WTC11 (cell line): ENCODE results near the gene STRN. TPM values are rescaled to one million over a fixed set of nuclear protein-coding genes. Genes with fewer than 3 reads are reported as not detected.

Experiments used
- ATAC-seq: fragments of 200-7000 bp; cut with Tn5 transposase; 2 replicates; pipeline ENCODE4 v1.10.0; 2021; ENCODE audit warnings: mild to moderate bottlenecking, moderate library complexity
- CTCF ChIA-PET: fragments of 300-600 bp; sonication (Branson Sonifier 250); formaldehyde crosslinking; loops from one replicate; lab custom pipeline; 2021; ENCODE audit warnings: antibody characterized with exemption; lab: Charles Lee
- POLR2A ChIA-PET: fragments of 350-600 bp; sonication (Branson Sonifier 250); formaldehyde crosslinking; loops from one replicate; lab custom pipeline; 2021; ENCODE audit warnings: antibody characterized with exemption; lab: Charles Lee
- DNase-seq: peaks from one replicate; pipeline ENCODE4 v3.0.0; 2021; ENCODE audit warnings: low spot score
- H3K27ac Mint-ChIP-seq: 2 replicates; pipeline ENCODE4 v1.8.0; 2021; ENCODE audit warnings: mixed read lengths
- H3K27me3 Mint-ChIP-seq: 2 replicates; pipeline ENCODE4 v1.8.0; 2021; ENCODE audit warnings: low read depth, mild to moderate bottlenecking, moderate library complexity, mixed read lengths
- H3K36me3 Mint-ChIP-seq: 2 replicates; pipeline ENCODE4 v1.8.0; 2021; ENCODE audit warnings: mixed read lengths
- H3K4me1 Mint-ChIP-seq: 2 replicates; pipeline ENCODE4 v1.8.0; 2022; ENCODE audit warnings: mixed read lengths
- H3K4me3 Mint-ChIP-seq: 2 replicates; pipeline ENCODE4 v1.8.0; 2021; ENCODE audit warnings: mild to moderate bottlenecking, moderate library complexity, mixed read lengths
- H3K9me3 Mint-ChIP-seq: 2 replicates; pipeline ENCODE4 v1.8.0; 2021; ENCODE audit warnings: mixed read lengths
- CBFB ChIP-seq: sonication (generic); formaldehyde crosslinking; IDR thresholded peaks from 2 replicates; pipeline ENCODE4 v1.8.1; 2022; ENCODE audit warnings: mild to moderate bottlenecking, low read depth, missing genetic modification reagents
- E2F4 ChIP-seq: sonication (generic); formaldehyde crosslinking; IDR thresholded peaks from 2 replicates; pipeline ENCODE4 v1.8.1; 2022; ENCODE audit warnings: low read depth, mild to moderate bottlenecking, moderate library complexity, missing genetic modification reagents, borderline replicate concordance
- E2F5 ChIP-seq: sonication (generic); formaldehyde crosslinking; IDR thresholded peaks from 2 replicates; pipeline ENCODE4 v1.8.1; 2022; ENCODE audit warnings: mild to moderate bottlenecking, moderate library complexity, missing genetic modification reagents
- ESRRA ChIP-seq: sonication (generic); formaldehyde crosslinking; IDR thresholded peaks from 2 replicates; pipeline ENCODE4 v1.8.1; 2022; ENCODE audit warnings: mild to moderate bottlenecking, missing genetic modification reagents, borderline replicate concordance
- ETV6 ChIP-seq: sonication (generic); formaldehyde crosslinking; IDR thresholded peaks from 2 replicates; pipeline ENCODE4 v1.8.1; 2022; ENCODE audit warnings: mild to moderate bottlenecking, missing genetic modification reagents
- FOXK1 ChIP-seq: sonication (generic); formaldehyde crosslinking; IDR thresholded peaks from 2 replicates; pipeline ENCODE4 v1.8.0; 2022; ENCODE audit warnings: mild to moderate bottlenecking, moderate library complexity, missing genetic modification reagents
- FOXP4 ChIP-seq: sonication (generic); formaldehyde crosslinking; IDR thresholded peaks from 2 replicates; pipeline ENCODE4 v1.8.0; 2022; ENCODE audit warnings: mild to moderate bottlenecking, missing genetic modification reagents
- HMGA2 ChIP-seq: fragments of 250-450 bp; sonication (Bioruptor Pico); IDR thresholded peaks from 2 replicates; pipeline ENCODE4 v1.4.0; 2021; ENCODE audit warnings: mild to moderate bottlenecking, moderate library complexity
- JUN ChIP-seq: sonication (generic); formaldehyde crosslinking; IDR thresholded peaks from 2 replicates; pipeline ENCODE4 v1.8.0; 2023; ENCODE audit warnings: mild to moderate bottlenecking, missing genetic modification reagents
- MAX ChIP-seq: sonication (generic); formaldehyde crosslinking; IDR thresholded peaks from 2 replicates; pipeline ENCODE4 v1.8.0; 2022; ENCODE audit warnings: mild to moderate bottlenecking, missing genetic modification reagents
- MYBL2 ChIP-seq: sonication (generic); formaldehyde crosslinking; IDR thresholded peaks from 2 replicates; pipeline ENCODE4 v1.8.1; 2023; ENCODE audit warnings: mild to moderate bottlenecking, moderate library complexity, missing genetic modification reagents
- NFE2L1 ChIP-seq: sonication (generic); formaldehyde crosslinking; IDR thresholded peaks from 2 replicates; pipeline ENCODE4 v1.8.1; 2023; ENCODE audit warnings: missing genetic modification reagents
- SOX15 ChIP-seq: fragments of 250-450 bp; sonication (Bioruptor Pico); IDR thresholded peaks from 2 replicates; pipeline ENCODE4 v1.9.0; 2021; ENCODE audit warnings: mild to moderate bottlenecking
- SP1 ChIP-seq: sonication (generic); formaldehyde crosslinking; conservative IDR thresholded peaks from 2 replicates; pipeline ENCODE4 v1.8.1; 2022; ENCODE audit warnings: missing genetic modification reagents
- TCF7 ChIP-seq: sonication (generic); formaldehyde crosslinking; IDR thresholded peaks from 2 replicates; pipeline ENCODE4 v1.8.0; 2022; ENCODE audit warnings: mild to moderate bottlenecking, low read depth, missing genetic modification reagents, moderate library complexity
- TEAD4 ChIP-seq: sonication (generic); formaldehyde crosslinking; IDR thresholded peaks from 2 replicates; pipeline ENCODE4 v1.8.0; 2022; ENCODE audit warnings: mild to moderate bottlenecking, missing genetic modification reagents
- TP53 ChIP-seq: sonication (generic); formaldehyde crosslinking; IDR thresholded peaks from 2 replicates; pipeline ENCODE4 v1.8.1; 2023; ENCODE audit warnings: mild to moderate bottlenecking, missing genetic modification reagents
- ZBTB43 ChIP-seq: sonication (generic); formaldehyde crosslinking; IDR thresholded peaks from 2 replicates; pipeline ENCODE4 v1.8.1; 2023; ENCODE audit warnings: mild to moderate bottlenecking, missing genetic modification reagents
- ZNF121 ChIP-seq: sonication (generic); formaldehyde crosslinking; IDR thresholded peaks from 2 replicates; pipeline ENCODE4 v1.8.0; 2023; ENCODE audit warnings: missing genetic modification reagents
- ZNF138 ChIP-seq: sonication (generic); formaldehyde crosslinking; conservative IDR thresholded peaks from 2 replicates; pipeline ENCODE4 v1.8.1; 2022; ENCODE audit warnings: mild to moderate bottlenecking, moderate library complexity, missing genetic modification reagents
- ZNF423 ChIP-seq: fragments of 250-450 bp; sonication (Bioruptor Pico); IDR thresholded peaks from 2 replicates; pipeline ENCODE4 v2.1.2; 2022; ENCODE audit warnings: mild to moderate bottlenecking, moderate library complexity
- ZNF532 ChIP-seq: fragments of 250-450 bp; sonication (Bioruptor Pico); IDR thresholded peaks from 2 replicates; pipeline ENCODE4 v1.9.0; 2021; ENCODE audit warnings: mild to moderate bottlenecking, borderline replicate concordance
- total RNA-seq: library from RNA; stranded (reverse); gene quantifications from 3 replicates; pipeline ENCODE4 v1.2.3, GENCODE V29; 2021

Gene STRN
- total RNA-seq, 1 experiment from 2014 or later = 34.7 TPM

- TF ChIP-seq TEAD4 (no peak), MAX (CRISPR knock-in tag) (no peak), CBFB (no peak), MYBL2 (CRISPR knock-in tag) (no peak), ZNF138 (CRISPR knock-in tag) (no peak), ZNF423 (no peak), FOXP4 (no peak), ETV6 (CRISPR knock-in tag) (no peak), TCF7 (CRISPR knock-in tag) (no peak), ZNF532 (CRISPR knock-in tag) (no peak)
These were observed 5.7 kb upstream of the STRN start (continued) for GRCh38 chr2:36971990-36972389.

- ChIA-PET POLR2A (interaction anchor here (0.7 kb wide), 1 partner anchor 1784 kb away, joined by 4 read pairs; no protein-coding TSS in a partner anchor), CTCF (interaction anchor here (1.6 kb wide), 1 partner anchor 148 kb away, joined by 5 read pairs; no protein-coding TSS in a partner anchor)
- H3K4me3 Mint-ChIP-seq = peak overlapping the region; percentile 95
- no peaks in the 10 kb centered on the region for H3K9me3 Mint-ChIP-seq
- DNase-seq (no peak), ATAC-seq (no peak)
- H3K27me3 Mint-ChIP-seq = no peaks in the 10 kb centered on the region; the same call in 1 of the 2 replicates
- H3K4me1 Mint-ChIP-seq = peaks cover 50% of the 10 kb centered on the region
- peak overlapping the region; percentile 85; the same call in 1 of the 2 replicates for H3K27ac Mint-ChIP-seq
- H3K36me3 Mint-ChIP-seq = no peaks in the 10 kb centered on the region
- no peak for TF ChIP-seq HMGA2 (CRISPR knock-in tag)
- TF ChIP-seq TEAD4 = no peak
- no peak for TF ChIP-seq ESRRA (CRISPR knock-in tag)
These were observed 1.0 kb upstream of the STRN start for GRCh38 chr2:36967236-36967876.

- ATAC-seq = peak; percentile 67
- no peaks in the 10 kb centered on the region for H3K9me3 Mint-ChIP-seq
- TF ChIP-seq JUN (no peak), E2F5 (CRISPR knock-in tag) (no peak), TP53 (0 out of 2 replicates have a peak, but pooled peaks have one; percentile 6), SP1 (CRISPR knock-in tag) (peak; percentile 39; the same call in 1 of the 2 replicates), MYBL2 (CRISPR knock-in tag) (0 out of 2 replicates have a peak, but pooled peaks have one; percentile 5), E2F4 (CRISPR knock-in tag) (0 out of 2 replicates have a peak, but pooled peaks have one; percentile 6), FOXK1 (CRISPR knock-in tag) (peak; percentile 67), ZBTB43 (CRISPR knock-in tag) (0 out of 2 replicates have a peak, but pooled peaks have one; percentile 38), NFE2L1 (CRISPR knock-in tag) (0 out of 2 replicates have a peak, but pooled peaks have one; percentile 17), SOX15 (CRISPR knock-in tag) (no peak), ZNF121 (CRISPR knock-in tag) (no peak)
- TF ChIP-seq, all 79 proteins: peak for 7
- ChIA-PET POLR2A (interaction anchor here (0.6 kb wide), 1 partner anchor 122 kb away, joined by 3 read pairs; no protein-coding TSS in a partner anchor), CTCF (interaction anchor here (1.6 kb wide), 1 partner anchor 147 kb away, joined by 5 read pairs; no protein-coding TSS in a partner anchor)
- peaks cover 62% of the 10 kb centered on the region for H3K4me1 Mint-ChIP-seq
- peak overlapping the region; percentile 94 for H3K4me3 Mint-ChIP-seq
- H3K27me3 Mint-ChIP-seq = no peaks in the 10 kb centered on the region; the same call in 1 of the 2 replicates
- no peaks in the 10 kb centered on the region for H3K36me3 Mint-ChIP-seq
- peak; percentile 82 for DNase-seq
- peak overlapping the region; percentile 95 for H3K27ac Mint-ChIP-seq
These were observed 476 bp downstream of the STRN start for GRCh38 chr2:36965751-36966369.
